Smooth muscle cell (in vitro differentiated cells): ENCODE measurements around the gene VEPH1. TPM values are rescaled to one million over a fixed set of nuclear protein-coding genes. Genes with fewer than 3 reads are reported as not detected.

Experiments
- DNase-seq: peaks from one replicate; lab custom pipeline; 2025; ENCODE audit not compliant: unreplicated experiment; lab: John Stamatoyannopoulos, UW
- H2AFZ ChIP-seq: fragments of 200-600 bp; sonication (generic); 2 replicates; pipeline ENCODE4 v1.6.0; 2016; ENCODE audit warnings: antibody characterized with exemption, low read depth, mild to moderate bottlenecking
- H3F3A ChIP-seq: fragments of 200-600 bp; sonication (generic); 2 replicates; pipeline ENCODE4 v1.6.0; 2017; ENCODE audit warnings: antibody characterized with exemption, low read depth
- H3K27ac ChIP-seq: fragments of 200-600 bp; sonication (generic); 2 replicates; pipeline ENCODE4 v1.5.1; 2016; ENCODE audit warnings: low read depth, mild to moderate bottlenecking
- H3K27me3 ChIP-seq: fragments of 200-600 bp; sonication (generic); 2 replicates; pipeline ENCODE4 v1.6.1; 2016; ENCODE audit warnings: low read depth, mild to moderate bottlenecking
- H3K36me3 ChIP-seq: fragments of 200-600 bp; sonication (generic); 2 replicates; pipeline ENCODE4 v1.5.1; 2016; ENCODE audit warnings: low read depth
- H3K4me1 ChIP-seq: fragments of 200-600 bp; sonication (generic); 2 replicates; pipeline ENCODE4 v1.5.1; 2016; ENCODE audit warnings: low read depth
- H3K4me2 ChIP-seq: fragments of 200-600 bp; sonication (generic); 2 replicates; pipeline ENCODE4 v1.6.0; 2016; ENCODE audit warnings: mild to moderate bottlenecking
- H3K4me3 ChIP-seq: fragments of 200-600 bp; sonication (generic); 2 replicates; pipeline ENCODE4 v1.5.1; 2016; ENCODE audit warnings: mild to moderate bottlenecking
- H3K79me2 ChIP-seq: fragments of 200-600 bp; sonication (generic); 2 replicates; pipeline ENCODE4 v1.6.0; 2016; ENCODE audit warnings: low read depth, mild to moderate bottlenecking
- H3K9ac ChIP-seq: fragments of 200-600 bp; sonication (generic); 2 replicates; pipeline ENCODE4 v1.6.0; 2016; ENCODE audit warnings: low read depth
- H3K9me3 ChIP-seq: fragments of 200-600 bp; sonication (generic); replicated peaks from 2 replicates; pipeline ENCODE4 v1.5.1; 2016; ENCODE audit warnings: low read depth
- H4K20me1 ChIP-seq: fragments of 200-600 bp; sonication (generic); 2 replicates; pipeline ENCODE4 v1.6.0; 2016; ENCODE audit warnings: low read depth
- WGBS: methylation state at CpG from one replicate; pipeline ENCODE4 v1.1.7; 2016; ENCODE audit warnings: low lambda C conversion rate; 5-methylcytosine and 5-hydroxymethylcytosine counted together
- polyA plus RNA-seq: library from polyadenylated mRNA; unstranded; fragments of >200 nt; fragmentation: Nextera tagmentation; extraction: Ambion mirVana; gene quantifications from 2 replicates; pipeline ENCODE4 v1.2.1, GENCODE V29; 2016
- total RNA-seq: library from RNA; depleted of rRNA; stranded (reverse); fragments of >200 nt; gene quantifications from 2 replicates; pipeline ENCODE4 v1.2.3, GENCODE V29; 2014
- TF ChIP-seq, protein P1 (sequence below): fragments of 200-600 bp; sonication (generic); IDR thresholded peaks from 2 replicates; pipeline ENCODE4 v1.5.1; 2017; ENCODE audit warnings: borderline replicate concordance, mild to moderate bottlenecking, antibody characterized with exemption; ENCODE audit not compliant: insufficient read depth, poor library complexity, severe bottlenecking

VEPH1 gene
- total and polyA plus RNA-seq, 2 experiments from 2014 or later = 0.58 to 3.0 TPM

DNA sequence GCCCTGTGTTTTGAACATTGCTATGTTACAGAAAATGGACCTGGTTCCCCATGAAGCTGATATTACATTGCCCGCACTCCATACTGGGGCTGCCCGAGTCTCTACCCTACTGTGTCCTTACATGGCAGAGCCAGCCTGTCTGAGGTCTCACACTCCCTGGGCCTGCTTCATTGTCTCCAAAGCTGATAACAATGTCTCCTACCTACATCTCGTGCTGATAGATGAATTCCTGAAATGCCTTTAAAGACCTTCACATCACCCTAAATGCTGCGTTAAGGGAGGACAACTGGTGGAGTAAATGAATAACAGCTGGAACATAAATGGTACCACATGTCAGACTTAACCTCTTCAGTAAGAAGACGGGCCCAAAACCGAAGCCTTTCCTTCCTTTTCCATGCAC lies 129.4 kb downstream of the VEPH1 start:
- no peak for DNase-seq

DNA sequence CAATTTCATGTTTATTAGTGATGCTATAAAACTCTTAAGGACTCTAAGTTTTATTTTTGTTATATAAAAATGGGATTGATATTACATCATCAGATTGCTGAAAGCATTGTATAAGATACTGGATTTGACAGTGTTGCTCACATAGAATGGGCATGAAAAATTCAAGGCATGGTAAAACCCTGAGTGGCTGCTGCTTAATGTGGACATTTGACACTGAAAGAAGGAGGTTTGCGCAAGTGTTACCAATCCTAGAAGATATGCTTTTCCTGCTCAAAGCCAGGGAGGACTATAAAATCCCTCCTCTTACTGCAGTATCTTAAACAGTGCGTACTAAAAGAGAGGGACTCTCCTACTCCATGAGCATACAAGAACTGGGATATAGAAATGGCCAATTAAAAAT lies 132.3 kb downstream of the VEPH1 start:
- Histone ChIP-seq H4K20me1 (no peaks in the 10 kb centered on the region), H3K4me1 (peaks cover 13% of the 10 kb centered on the region), H3K4me3 (no peak overlapping the region), H3K9ac (no peak overlapping the region), H3K79me2 (no peaks in the 10 kb centered on the region), H3K4me2 (no peak overlapping the region), H3K27ac (no peak overlapping the region), H3F3A (no peaks in the 10 kb centered on the region), H3K27me3 (no peaks in the 10 kb centered on the region), H3K36me3 (no peaks in the 10 kb centered on the region), H2AFZ (no peak overlapping the region), H3K9me3 (no peaks in the 10 kb centered on the region)
- TF ChIP-seq, protein P1, sequence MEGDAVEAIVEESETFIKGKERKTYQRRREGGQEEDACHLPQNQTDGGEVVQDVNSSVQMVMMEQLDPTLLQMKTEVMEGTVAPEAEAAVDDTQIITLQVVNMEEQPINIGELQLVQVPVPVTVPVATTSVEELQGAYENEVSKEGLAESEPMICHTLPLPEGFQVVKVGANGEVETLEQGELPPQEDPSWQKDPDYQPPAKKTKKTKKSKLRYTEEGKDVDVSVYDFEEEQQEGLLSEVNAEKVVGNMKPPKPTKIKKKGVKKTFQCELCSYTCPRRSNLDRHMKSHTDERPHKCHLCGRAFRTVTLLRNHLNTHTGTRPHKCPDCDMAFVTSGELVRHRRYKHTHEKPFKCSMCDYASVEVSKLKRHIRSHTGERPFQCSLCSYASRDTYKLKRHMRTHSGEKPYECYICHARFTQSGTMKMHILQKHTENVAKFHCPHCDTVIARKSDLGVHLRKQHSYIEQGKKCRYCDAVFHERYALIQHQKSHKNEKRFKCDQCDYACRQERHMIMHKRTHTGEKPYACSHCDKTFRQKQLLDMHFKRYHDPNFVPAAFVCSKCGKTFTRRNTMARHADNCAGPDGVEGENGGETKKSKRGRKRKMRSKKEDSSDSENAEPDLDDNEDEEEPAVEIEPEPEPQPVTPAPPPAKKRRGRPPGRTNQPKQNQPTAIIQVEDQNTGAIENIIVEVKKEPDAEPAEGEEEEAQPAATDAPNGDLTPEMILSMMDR = no peak
- DNase-seq = no peak
- WGBS = 26% methylated on average over 2 of the region's 2 CpGs

More for the DNA sequence above, 129.4 kb downstream of the VEPH1 start:
- Histone ChIP-seq H3K4me1 (peaks cover 30% of the 10 kb centered on the region), H3F3A (no peaks in the 10 kb centered on the region), H3K9me3 (no peaks in the 10 kb centered on the region), H3K27me3 (no peaks in the 10 kb centered on the region), H4K20me1 (no peaks in the 10 kb centered on the region), H3K79me2 (no peaks in the 10 kb centered on the region), H3K27ac (no peak overlapping the region), H3K4me2 (no peak overlapping the region), H2AFZ (no peak overlapping the region), H3K4me3 (no peak overlapping the region), H3K9ac (no peak overlapping the region), H3K36me3 (no peaks in the 10 kb centered on the region)
- WGBS = 73% methylated on average over 6 of the region's 6 CpGs
- TF ChIP-seq, protein P1 = no peak

DNA sequence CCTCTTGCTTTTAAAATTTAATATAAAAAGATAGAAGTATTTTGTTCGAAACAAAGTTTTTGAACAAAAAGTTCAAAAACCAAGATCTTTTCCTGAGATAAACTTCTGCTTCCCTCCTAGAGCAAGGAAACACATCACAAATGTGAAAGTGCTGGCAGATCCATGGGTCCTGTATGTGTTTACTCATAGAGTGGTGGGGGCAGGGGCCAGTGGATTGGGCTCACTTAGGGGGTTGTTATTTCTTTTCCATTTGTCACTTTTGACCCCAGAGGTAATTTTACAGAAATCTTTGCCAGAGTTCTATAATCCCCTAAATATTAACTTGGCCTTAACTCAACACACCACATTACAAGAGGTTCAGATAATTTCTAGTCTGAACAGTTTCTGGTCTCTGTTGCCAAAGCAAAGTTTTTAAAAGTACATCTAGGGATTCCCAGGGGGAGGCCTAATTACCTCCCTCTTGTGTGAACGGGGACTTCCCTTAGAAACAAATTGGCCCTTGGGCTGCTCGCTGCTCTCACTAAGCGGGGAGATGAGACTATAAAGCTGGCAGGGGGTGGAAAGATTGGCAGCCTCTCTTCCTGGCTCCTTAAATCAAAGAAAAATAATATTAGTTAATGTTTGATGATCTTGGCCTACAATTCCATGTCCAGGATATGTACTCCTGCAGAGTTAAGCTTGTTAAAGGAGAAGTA lies 133.3 kb downstream of the VEPH1 start:
- no peak for DNase-seq
- H3K79me2 ChIP-seq = no peaks in the 10 kb centered on the region
- H3K4me1 ChIP-seq = peaks cover 8% of the 10 kb centered on the region
- WGBS = 63% methylated on average over 4 of the region's 4 CpGs
- no peaks in the 10 kb centered on the region for H3K27me3 ChIP-seq
- H3K36me3 ChIP-seq = no peaks in the 10 kb centered on the region
- TF ChIP-seq, protein P1 = no peak
- no peak overlapping the region for H3K4me3 ChIP-seq
- no peaks in the 10 kb centered on the region for H3K9me3 ChIP-seq
- H4K20me1 ChIP-seq = no peaks in the 10 kb centered on the region
- no peak overlapping the region for H3K4me2 ChIP-seq
- H2AFZ ChIP-seq = no peak overlapping the region
- H3K27ac ChIP-seq = no peak overlapping the region
- no peak overlapping the region for H3K9ac ChIP-seq
- H3F3A ChIP-seq = no peaks in the 10 kb centered on the region

DNA sequence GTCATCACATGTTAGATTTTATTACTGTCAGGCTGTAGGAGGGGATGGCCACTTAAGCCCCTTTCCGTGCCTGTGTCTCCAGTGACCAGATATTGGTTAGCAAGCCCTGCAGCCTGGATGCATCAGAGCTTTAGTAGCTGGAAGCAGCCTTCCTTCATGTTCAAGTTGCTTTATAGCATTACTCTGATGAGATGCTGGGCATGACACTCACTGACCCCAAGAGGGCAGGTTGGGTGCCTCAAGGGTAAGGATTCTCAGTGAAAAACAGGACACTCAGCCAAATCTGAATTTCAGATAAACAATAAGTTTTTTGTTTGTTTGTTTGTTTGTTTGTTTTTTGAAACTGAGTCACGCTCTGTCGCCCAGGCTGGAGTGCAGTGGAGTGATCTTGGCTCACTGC lies 135.0 kb downstream of the VEPH1 start:
- H3K79me2 ChIP-seq = no peaks in the 10 kb centered on the region
- H4K20me1 ChIP-seq = no peaks in the 10 kb centered on the region
- H3K36me3 ChIP-seq = no peaks in the 10 kb centered on the region
- no peaks in the 10 kb centered on the region for H3K9me3 ChIP-seq
- no peaks in the 10 kb centered on the region for H3K27me3 ChIP-seq
- H3K4me1 ChIP-seq = peaks cover 8% of the 10 kb centered on the region
- no peaks in the 10 kb centered on the region for H3F3A ChIP-seq
- no peak overlapping the region for H3K4me3 ChIP-seq
- TF ChIP-seq, protein P1 = no peak
- no peak overlapping the region for H3K4me2 ChIP-seq
- no peak overlapping the region for H2AFZ ChIP-seq
- peak; percentile 2 for DNase-seq
- H3K9ac ChIP-seq = no peak overlapping the region
- H3K27ac ChIP-seq = no peak overlapping the region
- WGBS = 76% methylated on average over 3 of the region's 3 CpGs
